SK-N-MC (cell line): ENCODE data around the gene IFI27L1.
"Not testable (repeated sequence)": the region's sequence is repeated elsewhere in the genome, so short reads cannot be mapped to it uniquely, and the experiment has no call there.

Experiments
- DNase-seq: peaks from one replicate; pipeline ENCODE4 v3.0.0-alpha.2; 2011; ENCODE audit warnings: low read depth, low spot score
- H3K27ac ChIP-seq: fragments of 200-600 bp; sonication (generic); 2 replicates; pipeline ENCODE4 v1.5.1; 2016; ENCODE audit warnings: mixed run types
- H3K36me3 ChIP-seq: fragments of 200-600 bp; sonication (generic); 2 replicates; pipeline ENCODE4 v1.6.1; 2017; ENCODE audit warnings: antibody characterized with exemption, low read length, mixed read lengths; ENCODE audit not compliant: insufficient read depth
- H3K4me3 ChIP-seq: fragments of 200-600 bp; sonication (generic); 2 replicates; pipeline ENCODE4 v1.5.1; 2016
- H3K9ac ChIP-seq: fragments of 200-600 bp; sonication (generic); 2 replicates; pipeline ENCODE4 v1.8.0; 2017; ENCODE audit warnings: mixed run types, mixed read lengths; ENCODE audit not compliant: insufficient read length
- H3K9me3 ChIP-seq: fragments of 200-600 bp; sonication (generic); 2 replicates; pipeline ENCODE4 v1.6.1; 2017; ENCODE audit warnings: low read depth, mild to moderate bottlenecking, antibody characterized with exemption, low read length, moderate library complexity, mixed read lengths
- EZH2 ChIP-seq: fragments of 200-600 bp; sonication (generic); IDR thresholded peaks from one replicate; pipeline ENCODE4 v1.6.1; 2017; ENCODE audit warnings: antibody characterized with exemption
- FOXP2 ChIP-seq: optimal IDR thresholded peaks from 2 replicates; pipeline ENCODE3; 2011; ENCODE audit warnings: mild to moderate bottlenecking, moderate library complexity; ENCODE audit not compliant: insufficient read depth; ENCODE audit errors: extremely low read length, control extremely low read depth
- POLR2AphosphoS5 ChIP-seq: IDR thresholded peaks from 2 replicates; pipeline ENCODE4 v1.6.1; 2012; ENCODE audit warnings: mild to moderate bottlenecking, low read depth, low read length, borderline replicate concordance

The IFI27L1 gene

DNA sequence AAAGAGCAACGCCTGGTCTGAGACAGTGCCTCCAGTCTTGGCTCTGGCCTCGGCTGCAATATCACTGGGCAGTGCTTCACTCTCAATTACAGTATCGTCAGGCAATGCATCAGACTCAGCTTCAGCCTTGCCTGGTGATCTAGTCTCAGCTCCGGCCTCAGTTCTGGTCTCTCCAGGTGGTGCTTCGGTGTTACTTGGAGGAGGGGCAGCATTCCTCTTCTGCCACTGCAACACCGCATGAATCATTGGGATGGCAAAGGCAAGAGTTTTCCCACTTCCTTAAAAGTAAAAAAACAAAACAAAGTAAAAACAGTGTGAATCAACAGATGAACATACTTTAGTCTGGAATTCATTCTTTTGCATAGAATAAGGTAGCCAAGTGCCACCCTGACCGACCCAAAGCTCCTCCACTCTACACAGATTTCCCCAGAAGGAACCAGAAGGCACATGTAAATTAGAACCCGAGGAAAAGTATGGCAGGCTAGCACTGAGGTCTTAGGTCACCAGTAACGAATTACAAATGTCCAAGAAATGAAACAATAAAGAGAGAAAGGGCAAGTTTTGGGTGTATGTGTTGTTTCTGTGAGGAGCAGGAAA is 18.7 kb upstream of the IFI27L1 start:
- DNase-seq = no peak
- Histone ChIP-seq H3K9ac (no peak overlapping the region), H3K4me3 (no peak overlapping the region), H3K36me3 (peaks cover 59% of the 10 kb centered on the region), H3K9me3 (no peaks in the 10 kb centered on the region), H3K27ac (no peak overlapping the region)
- TF ChIP-seq POLR2AphosphoS5 (no peak), FOXP2 (no peak), EZH2 (no peak)

DNA sequence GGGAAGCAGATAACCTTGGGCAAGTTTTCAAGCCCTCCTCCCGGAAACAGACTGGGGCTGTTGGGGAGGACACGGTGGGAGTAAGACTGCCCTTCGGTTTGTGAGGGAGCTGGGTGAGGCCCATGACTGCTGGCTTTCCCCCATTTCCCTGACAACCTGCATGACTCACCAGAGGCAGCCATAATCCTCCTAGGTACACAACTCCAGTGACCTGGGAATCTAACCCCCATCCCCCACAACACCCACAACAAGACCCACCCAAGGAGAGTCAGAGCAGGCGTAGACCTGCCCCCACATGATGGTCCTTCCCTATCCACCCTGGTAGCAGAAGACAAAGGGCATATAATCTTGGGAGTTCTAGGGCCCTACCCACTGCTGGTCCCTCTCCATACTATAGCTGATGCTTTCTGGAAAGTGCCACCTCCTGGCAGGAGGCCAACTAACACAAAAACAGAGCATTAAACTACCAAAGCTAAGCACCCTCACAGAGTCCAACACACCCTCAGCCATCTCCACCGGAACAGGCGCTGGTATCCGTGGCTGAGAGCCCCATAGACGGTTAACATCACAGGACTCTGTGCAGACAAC is 14.9 kb upstream of the IFI27L1 start:
- no peak overlapping the region for H3K4me3 ChIP-seq
- TF ChIP-seq FOXP2 (no peak), POLR2AphosphoS5 (no peak), EZH2 (no peak)
- H3K9me3 ChIP-seq = peaks cover 3% of the 10 kb centered on the region; the same call in 1 of the 2 replicates
- no peak overlapping the region for H3K27ac ChIP-seq
- H3K9ac ChIP-seq = no peak overlapping the region
- DNase-seq = no peak
- H3K36me3 ChIP-seq = peaks cover 22% of the 10 kb centered on the region

DNA sequence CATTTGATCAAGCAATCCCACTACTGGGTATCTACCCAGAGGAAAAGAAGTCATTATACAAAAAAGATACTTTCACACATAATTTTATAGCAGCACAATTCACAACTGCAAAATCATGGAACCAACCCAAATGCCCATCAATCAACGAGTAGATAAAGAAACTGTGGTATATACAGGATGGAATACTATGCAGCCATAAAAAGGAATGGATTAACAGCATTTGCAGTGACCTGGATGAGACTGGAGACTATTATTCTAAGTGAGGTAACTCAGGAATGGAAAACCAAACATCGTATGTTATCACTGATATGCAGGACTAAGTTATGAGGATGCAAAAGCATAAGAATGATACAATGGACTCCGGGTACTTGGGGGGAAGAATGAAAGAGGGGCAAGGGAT is 9.0 kb upstream of the IFI27L1 start:
- H3K27ac ChIP-seq, H3K9ac ChIP-seq, H3K4me3 ChIP-seq, DNase-seq: not testable (repeated sequence)
- Histone ChIP-seq H3K36me3 (peaks cover 34% of the 10 kb centered on the region), H3K9me3 (peaks cover 12% of the 10 kb centered on the region)

DNA sequence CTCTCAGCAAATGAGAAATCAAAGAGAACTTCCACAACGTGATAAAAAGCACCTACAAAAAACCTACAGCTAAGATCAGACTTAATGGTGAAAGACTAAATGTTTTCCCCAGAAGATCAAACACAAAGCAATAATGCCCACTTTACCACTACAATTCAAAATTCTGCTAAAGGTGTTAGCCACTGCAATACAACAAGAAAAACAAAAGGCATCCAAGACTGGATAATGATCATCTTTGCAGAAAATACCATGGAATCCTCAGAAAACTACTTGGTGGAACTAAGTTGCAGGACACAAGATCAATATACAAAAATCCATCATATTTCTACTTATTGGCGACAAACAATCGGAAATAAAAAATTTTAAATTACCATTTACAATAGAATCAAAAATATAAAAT is 6.6 kb upstream of the IFI27L1 start:
- no peak for DNase-seq
- peaks cover 18% of the 10 kb centered on the region for H3K9me3 ChIP-seq
- TF ChIP-seq EZH2 (no peak), FOXP2 (no peak), POLR2AphosphoS5 (no peak)
- H3K4me3 ChIP-seq = no peak overlapping the region
- no peak overlapping the region for H3K27ac ChIP-seq
- peaks cover 58% of the 10 kb centered on the region for H3K36me3 ChIP-seq
- no peak overlapping the region for H3K9ac ChIP-seq

DNA sequence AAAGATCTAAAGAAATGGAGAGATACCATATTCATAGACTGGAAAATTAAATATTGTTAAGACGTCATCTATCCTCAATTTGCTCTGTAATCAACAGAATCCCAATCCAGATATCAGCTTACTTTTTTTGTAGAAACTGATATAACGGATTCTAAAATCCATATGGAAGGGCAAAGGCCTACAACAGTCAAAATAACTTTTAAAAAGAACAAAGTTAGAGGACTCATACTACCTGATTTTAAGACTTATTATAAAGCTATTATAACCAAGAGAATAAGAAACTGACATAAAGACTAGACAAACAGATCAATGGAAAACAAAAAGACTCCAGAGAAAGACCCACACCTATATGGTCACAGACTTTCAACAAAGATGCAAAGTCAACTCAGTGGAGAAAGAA is 6.1 kb upstream of the IFI27L1 start:
- TF ChIP-seq EZH2 = no peak
- no peak for TF ChIP-seq POLR2AphosphoS5
- TF ChIP-seq FOXP2 = no peak
- Histone ChIP-seq H3K9me3 (peaks cover 17% of the 10 kb centered on the region), H3K9ac (no peak overlapping the region), H3K27ac (no peak overlapping the region), H3K36me3 (peaks cover 60% of the 10 kb centered on the region), H3K4me3 (no peak overlapping the region)
- DNase-seq = no peak

DNA sequence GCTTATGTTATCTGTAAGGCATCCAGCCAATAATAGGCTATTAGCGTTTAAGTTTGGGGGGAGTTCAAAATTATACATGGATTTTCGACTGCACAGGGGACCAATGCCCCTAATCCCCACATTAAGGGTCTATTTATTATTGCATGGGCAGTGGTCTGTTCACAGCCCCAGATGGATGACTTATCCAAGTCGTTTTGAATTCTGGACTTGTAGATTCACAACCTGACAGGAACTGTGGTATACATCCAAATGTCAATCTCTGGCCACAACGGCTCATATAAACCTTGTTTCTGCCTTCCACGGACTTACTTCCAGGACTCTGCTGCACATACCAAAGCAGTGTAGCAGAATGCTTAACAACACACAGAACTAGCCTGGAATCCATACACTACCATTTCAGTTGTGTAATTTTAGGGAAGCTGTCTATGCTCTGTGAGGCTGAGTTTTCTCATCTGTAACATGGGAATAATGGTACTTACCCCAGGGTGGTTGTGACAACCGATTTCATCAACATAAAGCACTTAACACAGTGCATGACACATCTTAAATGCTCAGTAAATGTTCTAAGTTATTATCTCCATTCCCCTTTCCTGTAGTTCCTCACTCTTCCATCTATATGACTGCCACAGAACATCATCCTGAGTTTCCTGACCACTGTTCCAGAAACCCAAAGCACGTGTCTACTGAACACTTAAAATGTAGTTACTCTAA is 3.8 kb upstream of the IFI27L1 start:
- Histone ChIP-seq H3K9ac (no peak overlapping the region), H3K4me3 (0 out of 2 replicates have a peak overlapping the region, but pooled peaks have one; percentile 10), H3K27ac (no peak overlapping the region), H3K36me3 (peaks cover 59% of the 10 kb centered on the region), H3K9me3 (peaks cover 17% of the 10 kb centered on the region)
- TF ChIP-seq FOXP2 (no peak), POLR2AphosphoS5 (no peak), EZH2 (no peak)
- DNase-seq = no peak

DNA sequence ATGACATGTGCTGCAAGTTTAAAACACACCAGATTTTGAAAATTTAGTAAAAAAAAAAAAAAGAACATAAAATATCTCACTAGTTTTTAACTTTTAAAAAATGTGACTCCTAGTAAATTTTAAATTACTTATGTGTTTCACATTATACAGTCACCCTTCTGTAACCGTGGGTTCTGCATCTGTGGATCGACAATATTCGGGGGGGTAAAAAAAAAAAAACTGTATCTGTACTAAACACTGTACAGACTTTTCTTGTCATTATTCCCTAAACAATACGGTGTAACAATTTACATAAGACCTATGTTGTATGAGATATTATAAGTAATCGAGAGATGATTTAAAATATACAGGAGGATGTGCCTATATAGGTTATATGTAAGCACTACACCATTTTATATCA is 3.3 kb upstream of the IFI27L1 start:
- peak overlapping the region; percentile 5; the same call in 1 of the 2 replicates for H3K4me3 ChIP-seq
- DNase-seq = no peak
- peaks cover 17% of the 10 kb centered on the region for H3K9me3 ChIP-seq
- TF ChIP-seq EZH2 = no peak
- no peak for TF ChIP-seq FOXP2
- TF ChIP-seq POLR2AphosphoS5 = no peak
- no peak overlapping the region for H3K9ac ChIP-seq
- peaks cover 57% of the 10 kb centered on the region for H3K36me3 ChIP-seq
- H3K27ac ChIP-seq = no peak overlapping the region

DNA sequence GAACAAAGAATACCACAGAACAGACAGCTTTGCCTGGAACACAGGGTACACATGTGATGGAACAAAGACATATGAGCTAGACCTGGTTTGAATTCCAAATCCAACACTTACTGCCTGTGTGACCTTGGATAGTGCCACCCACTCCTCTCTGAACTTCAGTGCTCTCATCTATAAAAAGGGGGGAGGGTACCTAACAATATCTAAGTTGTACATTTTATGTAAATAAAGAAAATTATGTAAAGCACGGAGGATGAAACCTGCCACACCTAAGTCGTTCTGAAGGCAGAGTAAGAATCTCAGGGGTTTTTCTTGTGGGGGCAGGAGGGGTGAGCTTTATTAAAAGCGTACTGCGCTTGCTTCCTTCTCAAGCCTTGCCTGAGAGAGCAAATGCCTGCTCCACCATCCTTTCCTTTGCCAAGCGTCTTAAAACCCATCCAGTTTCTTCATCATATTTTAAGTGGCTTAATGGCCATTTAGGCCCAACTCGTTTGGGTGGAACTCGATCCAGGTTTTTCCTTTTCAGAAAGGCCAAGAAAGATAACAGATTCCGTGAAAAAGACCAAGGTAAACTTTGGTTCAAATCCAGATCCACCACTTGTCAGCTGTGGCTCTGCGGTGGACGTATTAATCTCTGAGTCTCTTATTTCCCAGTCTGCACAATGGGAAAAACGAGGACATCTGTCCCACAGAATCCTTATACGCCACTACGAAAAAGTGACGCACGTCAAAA is 1.1 kb upstream of the IFI27L1 start:
- DNase-seq = no peak
- H3K4me3 ChIP-seq = peak overlapping the region; percentile 92
- peaks cover 11% of the 10 kb centered on the region for H3K9me3 ChIP-seq
- H3K9ac ChIP-seq = peak overlapping the region; percentile 95
- H3K36me3 ChIP-seq = peaks cover 51% of the 10 kb centered on the region
- TF ChIP-seq EZH2 (no peak), POLR2AphosphoS5 (no peak), FOXP2 (no peak)
- H3K27ac ChIP-seq = peak overlapping the region; percentile 49; the same call in 1 of the 2 replicates
